CD4-positive, alpha-beta T cell treated with Interleukin-4 for 1 hour (primary cell): ENCODE measurements around the gene TNMD.

Experiments used
- DNase-seq, 2 donors: peaks; one replicate each; pipeline ENCODE4 v3.0.0-alpha.2; 2020 to 2022

The TNMD gene

GRCh38 chrX:100645106-100645505, 60.4 kb downstream of the TNMD start:
- DNase-seq = no peak

- DNase-seq = no peak
Observed at GRCh38 chrX:100647095-100647494, 62.4 kb downstream of the TNMD start.

GRCh38 chrX:100647739-100648138, 63.0 kb downstream of the TNMD start:
- no peak for DNase-seq

DNA sequence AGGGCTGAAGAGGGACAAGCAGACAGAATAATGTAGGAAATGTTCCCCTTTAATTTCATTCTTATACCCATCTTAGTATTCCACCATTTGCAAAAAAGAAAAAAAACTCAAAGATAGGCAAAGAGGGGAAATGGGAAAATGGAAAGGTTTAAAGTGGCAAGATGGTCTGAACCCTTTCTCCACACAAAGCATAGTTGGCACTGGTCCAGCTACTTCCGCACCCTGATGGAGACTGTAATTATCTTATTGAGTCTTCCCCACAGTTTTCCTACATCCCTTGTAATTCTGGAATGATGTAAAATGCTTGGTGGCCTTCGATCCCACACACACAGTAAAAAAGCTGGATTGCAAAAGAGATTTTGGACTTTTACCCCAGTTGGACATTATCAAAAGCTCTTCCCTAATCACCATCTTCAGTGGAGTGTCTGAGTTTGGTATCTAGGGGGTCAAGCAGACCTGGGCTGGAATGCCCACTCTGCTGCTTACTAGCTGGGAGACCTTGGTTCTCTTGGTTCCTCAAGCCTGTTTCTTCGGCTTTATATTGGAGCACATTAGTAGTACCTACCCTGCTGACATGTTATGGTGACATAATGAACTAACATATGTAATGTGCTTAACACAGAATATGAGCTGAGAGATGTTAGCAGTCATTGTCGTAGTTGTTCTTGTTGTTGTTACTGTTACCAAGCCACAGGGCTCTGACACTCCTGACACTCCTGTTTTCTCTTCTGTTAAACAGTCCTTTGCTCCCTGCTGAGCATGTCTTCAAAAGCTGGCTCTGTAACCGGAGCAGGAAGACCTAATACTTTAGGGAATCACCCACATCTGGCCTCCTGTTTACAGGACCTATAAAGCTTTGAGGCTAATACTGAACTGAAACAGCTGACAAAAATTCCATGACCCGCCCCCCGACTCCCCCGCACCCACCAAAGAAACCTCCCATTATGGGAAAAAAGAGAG, 64.0 kb downstream of the TNMD start:
- no peak for DNase-seq
